GM21786 (cell line): Measurements from ENCODE around the gene CPA5.
"Not testable (repeated sequence)": the region's sequence is repeated elsewhere in the genome, so short reads cannot be mapped to it uniquely, and the experiment has no call there.

ENCODE experiments used
- ATAC-seq: cut with Tn5 transposase; IDR thresholded peaks from one replicate; pipeline ENCODE4 v1.9.1; 2021; ENCODE audit not compliant: unreplicated experiment

Gene CPA5

GRCh38 chr7:130344271-130344866 is at the start of gene CPA5:
Gene CPA5 (plus strand): TSS chr7:130344816. CDS start chr7:130346486, 1,670 bp downstream.
- ATAC-seq = no peak

GRCh38 chr7:130296221-130296951 is 48.2 kb upstream of the CPA5 start:
- ATAC-seq = no peak

- ATAC-seq = no peak
Observed at GRCh38 chr7:130297628-130298543, 46.7 kb upstream of the CPA5 start.

- no peak for ATAC-seq
Observed at GRCh38 chr7:130298544-130299326, 45.9 kb upstream of the CPA5 start.

- no peak for ATAC-seq
Observed at GRCh38 chr7:130299866-130300265, 44.8 kb upstream of the CPA5 start.

- ATAC-seq = no peak
Observed at GRCh38 chr7:130301501-130302020, 43.1 kb upstream of the CPA5 start.

- no peak for ATAC-seq
Observed at GRCh38 chr7:130302649-130303048, 42.0 kb upstream of the CPA5 start.

- no peak for ATAC-seq
Observed at GRCh38 chr7:130303127-130303526, 41.5 kb upstream of the CPA5 start.

GRCh38 chr7:130303551-130303950 is 41.1 kb upstream of the CPA5 start:
- no peak for ATAC-seq

GRCh38 chr7:130303982-130304381 is 40.6 kb upstream of the CPA5 start:
- ATAC-seq = no peak

- ATAC-seq = no peak
Observed at GRCh38 chr7:130304878-130305277, 39.7 kb upstream of the CPA5 start.

- ATAC-seq = no peak
Observed at GRCh38 chr7:130305433-130306042, 39.1 kb upstream of the CPA5 start.

- ATAC-seq = no peak
Observed at GRCh38 chr7:130309986-130310385, 34.6 kb upstream of the CPA5 start.

GRCh38 chr7:130314305-130314704 is 30.3 kb upstream of the CPA5 start:
- no peak for ATAC-seq

GRCh38 chr7:130319541-130319940 is 25.1 kb upstream of the CPA5 start:
- no peak for ATAC-seq

GRCh38 chr7:130321542-130322229 is 22.9 kb upstream of the CPA5 start:
- ATAC-seq = not testable (repeated sequence)

GRCh38 chr7:130322615-130323014 is 22.0 kb upstream of the CPA5 start:
- ATAC-seq = no peak

- ATAC-seq = no peak
Observed at GRCh38 chr7:130324306-130324943, 20.2 kb upstream of the CPA5 start.

GRCh38 chr7:130329681-130330080 is 14.9 kb upstream of the CPA5 start:
- ATAC-seq = no peak
